HCT116 (cell line): ENCODE measurements around the gene ZNF496. TPM values are rescaled to one million over a fixed set of nuclear protein-coding genes. Genes with fewer than 3 reads are reported as not detected.

ENCODE experiments used
- ATAC-seq: fragments of 200-7000 bp; cut with Tn5 transposase; 2 replicates; pipeline ENCODE4 v1.9.1; 2020; ENCODE audit warnings: mild to moderate bottlenecking, moderate library complexity
- BruUV-seq: library from RNA; stranded (reverse); fragments of 400-500 nt; replicated peaks from 2 replicates; lab custom pipeline; 2021; lab: Mats Ljungman, UMichigan
- CTCF ChIA-PET: fragments of 300-600 bp; sonication (Branson Sonifier 250); formaldehyde crosslinking; loops from one replicate; lab custom pipeline; 2021; ENCODE audit warnings: antibody characterized with exemption; lab: Charles Lee
- POLR2A ChIA-PET: fragments of 300-600, 350-600 bp; sonication (Branson Sonifier 250); formaldehyde crosslinking; loops from one replicate; lab custom pipeline; 2021; ENCODE audit warnings: antibody characterized with exemption; lab: Charles Lee
- RAD21 ChIA-PET, 2 experiments: fragments of 300-600 bp; sonication (Branson Sonifier 250); formaldehyde crosslinking; loops; one replicate each; lab custom pipeline; 2023; ENCODE audit warnings: low total read pairs in 2 of 2; ENCODE audit not compliant: uncharacterized antibody in 2 of 2, unreplicated experiment in 2 of 2, low non-redundant PET in 1 of 2; lab: Charles Lee
- DNase-seq: peaks from one replicate; pipeline ENCODE4 v3.0.0-alpha.2; 2010; ENCODE audit warnings: low read depth, low spot score
- H2AFZ ChIP-seq: fragments of 200-600 bp; shearing (Covaris generic), sonication (generic); 2 replicates; pipeline ENCODE4 v1.6.1; 2017; ENCODE audit warnings: low read depth, mixed run types, mixed read lengths, antibody characterized with exemption, low read length; ENCODE audit not compliant: poor library complexity, severe bottlenecking
- H3K27ac ChIP-seq: 2 replicates; pipeline ENCODE4 v1.5.1; 2012; ENCODE audit warnings: low read depth, low read length
- H3K27me3 ChIP-seq: fragments of 200-600 bp; sonication (generic); 2 replicates; pipeline ENCODE4 v1.6.1; 2016; ENCODE audit warnings: mixed run types, low read length, mixed read lengths; ENCODE audit not compliant: insufficient read depth
- H3K36me3 ChIP-seq, 2 experiments: fragments of 200-500 bp in 1 of 2; fragments of 200-600 bp in 1 of 2; sonication (Bioruptor generic) in 1 of 2; sonication (generic) in 1 of 2; 2 replicates each; pipeline versions ENCODE4 v1.5.1 to v1.6.1; 2014 to 2016; ENCODE audit warnings: low read length in 2 of 2, inconsistent platforms in 1 of 2, mixed read lengths in 1 of 2, mixed run types in 1 of 2; ENCODE audit not compliant: insufficient read depth in 2 of 2, control insufficient read depth in 1 of 2
- H3K4me1 ChIP-seq, 2 experiments: fragments of 200-600 bp in 1 of 2; sonication (generic) in 1 of 2; 2 replicates each; pipeline versions ENCODE4 v1.5.1 to v1.6.1; 2012 to 2017; ENCODE audit warnings: low read length in 2 of 2, inconsistent platforms in 1 of 2, mild to moderate bottlenecking in 1 of 2, mixed read lengths in 1 of 2, mixed run types in 1 of 2, moderate library complexity in 1 of 2; ENCODE audit not compliant: insufficient read depth in 2 of 2, control insufficient read depth in 1 of 2
- H3K4me2 ChIP-seq: fragments of 200-600 bp; sonication (generic); 2 replicates; pipeline ENCODE4 v1.6.1; 2017; ENCODE audit warnings: mixed run types, low read length, mixed read lengths
- H3K4me3 ChIP-seq, 2 experiments: fragments of 200-600 bp in 1 of 2; sonication (generic) in 1 of 2; replicated peaks in 1 of 2; 2 replicates each; pipeline ENCODE4 v1.5.1; 2011 to 2016; ENCODE audit warnings: low read length in 2 of 2, control low read depth in 1 of 2, low read depth in 1 of 2, mild to moderate bottlenecking in 1 of 2, mixed read lengths in 1 of 2, mixed run types in 1 of 2
- H3K79me2 ChIP-seq: fragments of 200-600 bp; sonication (generic); 2 replicates; pipeline ENCODE4 v1.6.1; 2017; ENCODE audit warnings: mild to moderate bottlenecking, mixed run types, low read length, moderate library complexity, mixed read lengths; ENCODE audit not compliant: insufficient read depth
- H3K9ac ChIP-seq: fragments of 200-600 bp; sonication (generic); 2 replicates; pipeline ENCODE4 v1.6.1; 2016; ENCODE audit warnings: low read length, mixed read lengths
- H3K9me2 ChIP-seq: fragments of 200-600 bp; sonication (generic), shearing (Covaris generic); 2 replicates; pipeline ENCODE4 v1.6.1; 2017; ENCODE audit warnings: mixed run types, mild to moderate bottlenecking, moderate library complexity; ENCODE audit not compliant: insufficient read depth
- H3K9me3 ChIP-seq, 2 experiments: fragments of 200-500 bp in 1 of 2; fragments of 200-600 bp in 1 of 2; sonication (Bioruptor generic) in 1 of 2; sonication (generic) in 1 of 2; 2 replicates each; pipeline ENCODE4 v1.6.1; 2014 to 2017; ENCODE audit warnings: low read length in 2 of 2, mixed read lengths in 2 of 2, inconsistent platforms in 1 of 2, low read depth in 1 of 2, mild to moderate bottlenecking in 1 of 2, mixed run types in 1 of 2, moderate library complexity in 1 of 2; ENCODE audit not compliant: control insufficient read depth in 1 of 2, insufficient read depth in 1 of 2
- H4K20me1 ChIP-seq: fragments of 200-600 bp; sonication (generic), shearing (Covaris generic); 2 replicates; pipeline ENCODE4 v1.6.1; 2017; ENCODE audit warnings: mixed run types, mild to moderate bottlenecking, moderate library complexity; ENCODE audit not compliant: insufficient read depth
- CEBPB ChIP-seq: IDR thresholded peaks from 2 replicates; pipeline ENCODE4 v1.6.1; 2012; ENCODE audit warnings: low read depth
- CTCF ChIP-seq, 3 experiments: fragments of 200-600 bp in 1 of 3; sonication (generic) in 1 of 3; IDR thresholded peaks in 2 of 3; conservative IDR thresholded peaks in 1 of 3; 2 replicates each; pipeline ENCODE4 v1.5.1; 2012 to 2017; ENCODE audit warnings: low read depth in 2 of 3, low read length in 2 of 3, antibody characterized with exemption in 1 of 3, borderline replicate concordance in 1 of 3, control low read depth in 1 of 3, mild to moderate bottlenecking in 1 of 3, mixed read lengths in 1 of 3, mixed run types in 1 of 3, moderate library complexity in 1 of 3; ENCODE audit not compliant: insufficient read depth in 1 of 3
- FOSL1 ChIP-seq: IDR thresholded peaks from 2 replicates; pipeline ENCODE4 v1.6.1; 2012; ENCODE audit warnings: low read depth
- JUND ChIP-seq: IDR thresholded peaks from 2 replicates; pipeline ENCODE4 v1.6.1; 2012
- POLR2AphosphoS5 ChIP-seq: IDR thresholded peaks from 2 replicates; pipeline ENCODE4 v1.6.1; 2011; ENCODE audit warnings: mild to moderate bottlenecking, low read depth, low read length, moderate library complexity
- SP1 ChIP-seq: IDR thresholded peaks from 2 replicates; pipeline ENCODE4 v1.6.1; 2012; ENCODE audit warnings: low read depth
- SRF ChIP-seq: IDR thresholded peaks from 2 replicates; pipeline ENCODE4 v1.6.1; 2012; ENCODE audit warnings: low read depth
- YY1 ChIP-seq: IDR thresholded peaks from 2 replicates; pipeline ENCODE4 v1.6.1; 2011; ENCODE audit warnings: low read length, low read depth, moderate library complexity, mild to moderate bottlenecking; ENCODE audit not compliant: insufficient replicate concordance; ENCODE audit errors: extremely low read depth
- intact Hi-C: fragments of 100-400 bp; cut with micrococcal nuclease; formaldehyde crosslinking; loops from 2 replicates; pipeline ENCODE4 v1.10.0; 2022
- total RNA-seq: library from RNA; stranded (reverse); gene quantifications from one replicate; pipeline ENCODE4 v1.2.1, GENCODE V29; 2021; ENCODE audit not compliant: unreplicated experiment
- TF ChIP-seq, protein P1 (sequence below): IDR thresholded peaks from 2 replicates; pipeline ENCODE4 v1.6.1; 2012

ZNF496 gene
- total RNA-seq, 1 experiment from 2014 or later: 37.4 TPM

GRCh38 chr1:247295746-247296145 is 35.9 kb downstream of the ZNF496 start:
- POLR2A ChIA-PET: no interaction called here

More at GRCh38 chr1:247295746-247296145, 35.9 kb downstream of the ZNF496 start:
- Histone ChIP-seq H3K4me3 (no peak overlapping the region), H2AFZ (no peak overlapping the region), H3K27ac (no peak overlapping the region), H3K4me2 (no peak overlapping the region), H3K9me2 (no peaks in the 10 kb centered on the region), H3K9ac (no peak overlapping the region)
- ChIA-PET RAD21 (no interaction called here), CTCF (no interaction called here)
- ATAC-seq (no peak), DNase-seq (no peak)
- no TSS peak for BruUV-seq
- intact Hi-C loops: no loop called here
- TF ChIP-seq JUND (no peak), YY1 (no peak), SP1 (no peak), CTCF (IDR thresholded peaks at IDR 0.05 in 2 of 3, conservative IDR thresholded peaks at IDR 0.05 in 1 of 3; ENCODE audit: borderline replicate concordance in 1 of 3, insufficient read depth in 1 of 3, low read depth in 2 of 3, low read length in 2 of 3) (no peak), FOSL1 (no peak), SRF (no peak), POLR2AphosphoS5 (no peak), CEBPB (no peak)
- TF ChIP-seq, protein P1, sequence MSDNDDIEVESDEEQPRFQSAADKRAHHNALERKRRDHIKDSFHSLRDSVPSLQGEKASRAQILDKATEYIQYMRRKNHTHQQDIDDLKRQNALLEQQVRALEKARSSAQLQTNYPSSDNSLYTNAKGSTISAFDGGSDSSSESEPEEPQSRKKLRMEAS: no peak
- TF ChIP-seq, all 23 proteins: peak for 0
- Histone ChIP-seq H3K27me3 (no peaks in the 10 kb centered on the region), H4K20me1 (no peaks in the 10 kb centered on the region), H3K4me1 (no peaks in the 10 kb centered on the region), H3K9me3 (no peaks in the 10 kb centered on the region), H3K79me2 (no peaks in the 10 kb centered on the region), H3K36me3 (peaks cover 0 to 3% of the 10 kb centered on the region in 2 experiments; a peak in 2 of 4 replicates)
